Fibroblast of the conjunctiva (primary cell): Measurements from ENCODE around the gene GALNT5.
A peak's percentile ranks its signal among the peaks of the same experiment; 100 is the strongest.
"Not testable (repeated sequence)": the region's sequence is repeated elsewhere in the genome, so short reads cannot be mapped to it uniquely, and the experiment has no call there.

ENCODE experiments used
- DNase-seq: peaks from one replicate; pipeline ENCODE4 v3.0.0-alpha.2; 2010; ENCODE audit warnings: low read depth

The GALNT5 gene

GRCh38 chr2:157257312-157258252 is at the start of gene GALNT5:
Gene GALNT5 (plus strand): TSS chr2:157257705. CDS start chr2:157258083, 378 bp downstream.
- no peak for DNase-seq

- DNase-seq: no peak
Observed at GRCh38 chr2:157216286-157216965, 41.1 kb upstream of the GALNT5 start.

GRCh38 chr2:157217409-157217808 is 40.1 kb upstream of the GALNT5 start:
- no peak for DNase-seq

- no peak for DNase-seq
Observed at GRCh38 chr2:157218911-157219310, 38.6 kb upstream of the GALNT5 start.

GRCh38 chr2:157220502-157220901 is 37.0 kb upstream of the GALNT5 start:
- no peak for DNase-seq

GRCh38 chr2:157221394-157221988 is 36.0 kb upstream of the GALNT5 start:
- DNase-seq: no peak

GRCh38 chr2:157223624-157224205 is 33.8 kb upstream of the GALNT5 start:
- DNase-seq: no peak

- not testable (repeated sequence) for DNase-seq
Observed at GRCh38 chr2:157224448-157224847, 33.1 kb upstream of the GALNT5 start.

GRCh38 chr2:157227592-157227991 is 29.9 kb upstream of the GALNT5 start:
- DNase-seq: no peak

- no peak for DNase-seq
Observed at GRCh38 chr2:157228946-157229345, 28.6 kb upstream of the GALNT5 start.

GRCh38 chr2:157229572-157229971 is 27.9 kb upstream of the GALNT5 start:
- DNase-seq: peak; percentile 26

GRCh38 chr2:157231476-157231875 is 26.0 kb upstream of the GALNT5 start:
- DNase-seq: no peak

GRCh38 chr2:157233506-157233905 is 24.0 kb upstream of the GALNT5 start:
- no peak for DNase-seq

GRCh38 chr2:157236404-157236803 is 21.1 kb upstream of the GALNT5 start:
- DNase-seq: no peak

- no peak for DNase-seq
Observed at GRCh38 chr2:157238296-157238695, 19.2 kb upstream of the GALNT5 start.

GRCh38 chr2:157244691-157245090 is 12.8 kb upstream of the GALNT5 start:
- DNase-seq: no peak

- no peak for DNase-seq
Observed at GRCh38 chr2:157245144-157245840, 12.2 kb upstream of the GALNT5 start.

- peak; percentile 32 for DNase-seq
Observed at GRCh38 chr2:157245846-157246764, 11.4 kb upstream of the GALNT5 start.

- DNase-seq: no peak
Observed at GRCh38 chr2:157246765-157247407, 10.6 kb upstream of the GALNT5 start.

GRCh38 chr2:157250836-157251235 is 6.7 kb upstream of the GALNT5 start:
- DNase-seq: no peak
